NB4 (cell line): Measurements from ENCODE around the gene C1orf50.

ENCODE experiments used
- MYC ChIP-seq: IDR thresholded peaks from 2 replicates; pipeline ENCODE4 v1.6.1; 2011; ENCODE audit warnings: low read depth, low read length
- POLR2A ChIP-seq: IDR thresholded peaks from 2 replicates; pipeline ENCODE4 v1.6.1; 2011; ENCODE audit warnings: mild to moderate bottlenecking; ENCODE audit not compliant: insufficient read length; ENCODE audit errors: extremely low read depth
- TF ChIP-seq, protein P1 (sequence below): IDR thresholded peaks from one replicate; pipeline ENCODE4 v1.5.1; 2012; ENCODE audit warnings: low read depth, low read length
- TF ChIP-seq, protein P2 (sequence below): IDR thresholded peaks from 2 replicates; pipeline ENCODE4 v1.6.1; 2011; ENCODE audit warnings: low read depth, low read length

DNA sequence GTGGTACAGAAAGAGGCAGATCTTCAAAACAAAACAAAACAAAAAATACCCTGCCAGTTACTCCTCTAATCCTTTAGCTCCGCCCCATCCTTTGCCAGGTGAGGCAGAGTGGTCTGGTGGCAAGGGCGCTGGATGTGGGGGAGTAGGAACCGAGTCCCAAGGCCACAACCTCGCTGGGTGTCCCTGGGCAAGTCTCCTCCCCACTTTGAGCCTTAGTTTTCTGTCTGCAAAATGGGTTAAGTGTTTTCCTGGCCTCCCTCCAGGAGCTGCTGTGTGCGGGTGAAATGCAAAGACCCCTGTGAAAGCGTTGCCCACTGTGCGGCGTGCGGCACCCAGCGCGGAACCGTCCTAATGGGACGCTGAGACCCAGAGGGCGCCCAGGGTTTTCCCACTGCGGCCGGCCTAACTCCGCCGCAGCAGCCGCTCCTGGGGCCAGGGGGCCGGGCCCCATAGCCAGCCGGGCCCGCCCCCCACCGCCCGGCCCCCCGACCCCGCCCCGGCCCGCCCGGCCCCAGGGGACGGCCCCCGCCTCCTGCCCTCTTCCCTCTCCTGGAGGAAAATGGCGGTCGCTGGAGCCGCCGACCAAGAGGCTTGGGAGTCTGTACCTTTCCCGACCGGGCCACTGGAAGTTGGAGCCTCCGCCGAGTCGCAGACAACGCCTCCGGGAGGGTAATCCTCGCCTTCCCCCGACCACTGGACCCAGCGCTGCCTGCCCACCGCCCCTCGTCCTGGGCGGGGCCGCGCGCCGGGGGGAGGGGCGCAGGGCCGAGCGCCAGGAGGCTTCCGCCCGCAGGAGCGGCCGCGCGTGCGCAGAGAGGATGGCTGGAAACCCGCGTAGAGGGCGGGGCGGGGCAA lies 49.8 kb downstream of the C1orf50 start, which contains the start of the genes ERMAP and SVBP:
- TF ChIP-seq, protein P1, sequence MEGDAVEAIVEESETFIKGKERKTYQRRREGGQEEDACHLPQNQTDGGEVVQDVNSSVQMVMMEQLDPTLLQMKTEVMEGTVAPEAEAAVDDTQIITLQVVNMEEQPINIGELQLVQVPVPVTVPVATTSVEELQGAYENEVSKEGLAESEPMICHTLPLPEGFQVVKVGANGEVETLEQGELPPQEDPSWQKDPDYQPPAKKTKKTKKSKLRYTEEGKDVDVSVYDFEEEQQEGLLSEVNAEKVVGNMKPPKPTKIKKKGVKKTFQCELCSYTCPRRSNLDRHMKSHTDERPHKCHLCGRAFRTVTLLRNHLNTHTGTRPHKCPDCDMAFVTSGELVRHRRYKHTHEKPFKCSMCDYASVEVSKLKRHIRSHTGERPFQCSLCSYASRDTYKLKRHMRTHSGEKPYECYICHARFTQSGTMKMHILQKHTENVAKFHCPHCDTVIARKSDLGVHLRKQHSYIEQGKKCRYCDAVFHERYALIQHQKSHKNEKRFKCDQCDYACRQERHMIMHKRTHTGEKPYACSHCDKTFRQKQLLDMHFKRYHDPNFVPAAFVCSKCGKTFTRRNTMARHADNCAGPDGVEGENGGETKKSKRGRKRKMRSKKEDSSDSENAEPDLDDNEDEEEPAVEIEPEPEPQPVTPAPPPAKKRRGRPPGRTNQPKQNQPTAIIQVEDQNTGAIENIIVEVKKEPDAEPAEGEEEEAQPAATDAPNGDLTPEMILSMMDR: no peak
- TF ChIP-seq POLR2A: peak; percentile 61
- TF ChIP-seq, protein P2, sequence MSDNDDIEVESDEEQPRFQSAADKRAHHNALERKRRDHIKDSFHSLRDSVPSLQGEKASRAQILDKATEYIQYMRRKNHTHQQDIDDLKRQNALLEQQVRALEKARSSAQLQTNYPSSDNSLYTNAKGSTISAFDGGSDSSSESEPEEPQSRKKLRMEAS: no peak
- no peak for TF ChIP-seq MYC
